ENCODE data around the gene HS3ST5.
"Not testable (repeated sequence)": the region's sequence is repeated elsewhere in the genome, so short reads cannot be mapped to it uniquely, and the experiment has no call there.

Gene HS3ST5

DNA sequence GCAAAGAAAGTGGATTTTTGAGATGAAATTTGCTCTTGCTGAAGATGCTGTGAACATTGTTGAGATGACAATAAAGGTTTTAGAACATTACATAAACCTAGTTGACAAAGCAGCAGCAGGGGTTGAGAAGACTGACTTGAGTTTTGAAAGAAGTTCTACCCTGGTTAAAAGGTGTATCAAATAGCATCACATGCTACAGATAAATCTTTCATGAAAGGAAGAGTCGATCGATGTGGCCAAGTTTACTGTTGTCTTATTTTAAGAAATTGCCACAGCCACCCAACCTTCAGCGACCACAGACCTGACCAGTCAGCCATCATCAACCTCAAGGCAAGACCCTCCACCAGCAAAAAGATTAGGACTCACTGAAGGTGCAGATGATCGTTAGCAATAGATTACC is 155.3 kb downstream of the HS3ST5 start:
- DNase-seq = no peak

DNA sequence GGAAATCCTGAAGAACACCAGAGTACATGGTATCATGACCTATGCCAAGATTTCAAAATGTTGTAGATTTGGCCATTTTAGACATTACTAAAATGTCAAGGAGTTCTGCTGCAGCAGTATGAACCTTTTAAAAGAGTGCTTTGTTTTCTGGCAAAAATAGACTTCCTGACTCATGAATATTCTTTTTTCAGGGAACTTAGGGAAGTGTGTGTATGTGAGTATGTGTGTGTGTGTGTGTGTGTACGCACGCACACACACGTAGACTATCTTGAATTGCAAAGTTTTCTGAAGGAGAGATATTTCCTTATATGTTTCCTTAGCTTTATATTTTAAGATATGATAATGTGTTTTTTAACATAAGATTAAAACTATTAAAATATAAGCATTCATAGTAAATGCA is 161.2 kb downstream of the HS3ST5 start:
- DNase-seq = no peak

- DNase-seq = no peak
These were observed 163.4 kb downstream of the HS3ST5 start for GRCh38 chr6:114179411-114179810.

- no peak for DNase-seq
These were observed 166.1 kb downstream of the HS3ST5 start for GRCh38 chr6:114176726-114177125.

DNA sequence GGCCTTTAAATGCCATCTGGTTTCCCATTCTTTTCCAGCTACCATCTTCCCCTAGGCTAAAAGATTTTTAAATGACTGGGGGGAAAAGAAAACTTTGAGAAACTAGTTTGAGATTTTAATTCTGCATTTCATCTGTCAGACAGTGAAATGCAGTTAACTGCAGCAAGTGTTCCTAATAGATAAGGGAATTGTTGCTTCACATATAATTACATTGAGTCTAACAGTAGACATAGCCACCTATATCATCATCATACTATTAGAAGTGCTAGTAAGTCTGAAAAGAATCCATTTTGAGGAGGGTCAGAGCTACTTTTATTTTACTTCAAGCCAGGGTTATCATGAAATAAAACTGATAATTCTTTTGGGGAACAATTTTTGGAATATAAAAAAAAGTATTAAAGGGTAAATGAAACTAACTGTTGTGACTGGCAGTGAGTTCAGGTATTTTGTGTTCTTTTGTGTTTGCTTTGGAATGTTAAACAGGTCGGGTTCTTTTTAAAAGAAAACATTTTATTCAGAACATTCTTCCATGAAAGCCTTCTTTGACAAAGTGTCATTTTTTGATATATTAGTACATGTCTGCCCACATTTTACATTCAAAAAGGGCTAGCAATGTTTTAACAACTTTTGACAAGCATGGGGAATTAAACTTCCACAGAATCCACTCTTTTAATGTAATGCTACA is 170.1 kb downstream of the HS3ST5 start:
- no peak for DNase-seq

DNA sequence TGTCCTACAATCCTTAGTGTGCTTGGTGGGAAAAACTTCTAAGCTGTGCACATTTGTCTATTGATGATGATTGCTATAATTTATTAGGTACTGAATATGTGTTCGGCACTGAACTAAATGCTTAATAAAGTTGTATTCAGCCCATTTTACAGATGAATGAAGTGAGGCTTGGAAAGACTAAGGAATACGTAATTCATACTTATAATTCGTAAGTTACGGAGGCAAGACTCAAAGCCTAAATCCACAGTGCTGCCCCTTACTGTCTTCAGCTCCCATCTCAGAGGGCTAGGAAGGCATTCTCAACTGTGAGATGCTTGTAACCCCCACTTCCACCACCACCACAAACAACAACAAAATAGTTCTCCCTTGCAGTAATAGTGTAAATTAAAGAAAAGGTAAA is 171.3 kb downstream of the HS3ST5 start:
- no peak for DNase-seq

- no peak for DNase-seq
These were observed 171.8 kb downstream of the HS3ST5 start for GRCh38 chr6:114170958-114171387.

DNA sequence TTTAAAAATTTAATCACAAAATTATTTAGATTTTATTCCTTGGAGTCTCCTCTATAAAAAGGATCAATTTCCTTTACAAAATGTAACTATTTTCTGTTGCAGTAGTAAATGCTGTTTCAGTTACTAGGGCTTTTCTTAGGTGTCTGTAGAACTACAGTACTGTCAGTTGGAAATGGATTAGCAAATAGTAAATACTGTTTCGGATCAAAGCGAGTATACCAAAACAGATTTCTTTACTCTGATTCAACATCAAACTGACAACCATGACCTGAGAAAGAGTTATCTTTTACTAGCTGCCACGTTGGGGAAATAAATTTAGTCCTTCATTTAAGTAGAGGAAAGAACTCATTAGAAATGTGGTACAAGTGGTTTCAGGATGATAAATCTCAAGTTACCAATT is 172.5 kb downstream of the HS3ST5 start:
- DNase-seq = no peak

DNA sequence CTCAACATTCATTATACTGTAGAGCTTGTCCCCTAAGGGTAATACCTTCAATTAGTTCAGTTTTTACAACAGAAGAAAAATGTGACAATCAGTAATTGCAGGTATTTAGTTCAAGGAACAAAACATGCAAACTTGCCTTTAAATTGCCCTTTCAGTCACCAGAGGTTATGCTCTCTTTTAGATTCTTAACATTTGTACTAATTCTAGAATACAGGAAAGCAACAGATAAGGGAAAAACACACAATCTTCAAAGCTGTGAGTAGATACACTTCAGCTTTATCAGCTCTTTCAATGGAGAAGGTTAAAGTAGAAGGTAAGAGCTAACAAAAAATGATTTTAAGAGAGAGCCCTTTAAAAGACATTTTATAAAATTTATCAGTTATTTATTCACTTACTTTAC is 173.1 kb downstream of the HS3ST5 start:
- no peak for DNase-seq

DNA sequence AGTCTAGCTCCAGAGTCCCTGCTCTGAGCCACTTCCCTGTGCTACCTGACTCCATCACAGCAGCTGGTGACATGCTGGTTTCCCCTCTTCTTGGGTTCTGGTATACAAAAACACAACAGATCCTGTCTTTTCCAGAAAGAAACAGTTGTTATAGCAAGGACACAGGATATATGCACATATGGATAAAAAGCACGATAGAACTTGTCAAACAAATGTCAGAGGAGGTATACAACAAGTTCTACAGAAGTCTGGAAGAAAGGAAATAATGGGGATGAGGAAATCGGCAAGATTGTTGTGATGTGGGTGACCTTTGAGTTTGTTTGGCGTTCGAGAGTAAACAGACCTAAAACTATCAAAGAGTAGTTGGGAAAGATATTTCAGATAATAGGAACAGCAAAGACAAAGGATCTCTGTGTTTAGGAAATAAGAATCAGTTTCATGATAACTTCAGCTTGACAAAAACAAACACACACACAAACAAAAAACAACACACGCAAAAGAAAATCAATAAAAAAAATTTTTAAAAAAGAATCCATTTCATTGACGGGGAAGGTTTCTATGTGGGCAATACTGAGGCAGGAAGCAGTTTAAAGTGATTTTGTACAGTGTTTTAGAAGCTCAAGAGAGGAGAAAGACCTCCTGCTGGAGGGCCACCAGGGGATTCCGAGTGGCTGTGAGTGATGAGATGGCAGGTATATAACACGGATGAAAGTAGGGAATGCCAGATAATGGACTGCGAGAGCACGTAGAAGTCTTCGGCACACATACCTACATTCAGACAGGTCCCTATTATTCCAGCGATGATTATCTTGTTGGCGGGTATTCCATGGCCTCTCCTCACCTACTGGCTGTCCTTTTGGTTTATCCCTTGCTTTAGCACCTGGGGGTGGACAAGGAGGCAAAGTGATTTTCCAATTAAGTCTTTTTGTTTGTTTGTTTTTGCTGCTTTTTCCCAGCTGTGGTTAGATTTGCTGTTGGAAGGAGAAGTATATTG is 174.9 kb downstream of the HS3ST5 start:
- DNase-seq = no peak

DNA sequence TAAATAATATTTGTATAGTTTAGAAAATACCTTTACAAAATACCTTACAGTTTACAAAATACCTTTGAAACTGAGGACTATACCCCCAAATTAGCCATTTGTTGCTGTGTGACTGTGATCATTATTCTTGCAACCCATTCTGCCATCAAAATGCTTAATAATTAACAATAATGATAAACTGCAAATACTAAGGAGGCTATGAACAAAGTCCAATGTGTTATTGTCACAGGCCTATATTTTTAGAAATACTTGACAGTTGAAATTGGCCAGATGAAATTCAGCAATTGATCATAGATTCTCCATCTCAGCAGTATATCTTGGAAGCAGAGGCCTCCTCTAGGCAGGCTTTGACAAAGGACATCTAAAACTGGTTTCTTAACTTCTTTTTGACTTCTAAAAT is 178.6 kb downstream of the HS3ST5 start:
- DNase-seq = no peak

GRCh38 chr6:114162691-114163347 is 180.0 kb downstream of the HS3ST5 start:
- no peak for DNase-seq

- no peak for DNase-seq
These were observed 181.9 kb downstream of the HS3ST5 start for GRCh38 chr6:114160881-114161280.

DNA sequence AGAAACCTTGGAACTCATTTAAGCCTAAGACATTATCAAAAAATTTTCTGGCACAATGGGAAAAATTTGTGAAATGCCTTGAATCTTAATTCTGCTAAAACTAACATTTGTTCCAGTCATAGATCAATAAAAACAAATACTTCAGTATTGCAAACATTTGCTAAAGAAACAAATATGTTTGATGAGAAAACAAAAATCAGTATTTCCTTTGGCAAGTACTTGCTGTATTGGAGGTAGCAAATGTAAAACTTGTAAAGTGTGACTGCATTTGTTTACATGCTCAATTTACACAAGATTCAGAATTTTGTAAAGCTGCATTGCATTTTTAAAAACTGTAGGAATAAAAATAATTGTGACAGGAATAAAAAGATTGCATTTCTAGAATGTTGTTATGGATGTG is 183.1 kb downstream of the HS3ST5 start:
- DNase-seq = no peak

DNA sequence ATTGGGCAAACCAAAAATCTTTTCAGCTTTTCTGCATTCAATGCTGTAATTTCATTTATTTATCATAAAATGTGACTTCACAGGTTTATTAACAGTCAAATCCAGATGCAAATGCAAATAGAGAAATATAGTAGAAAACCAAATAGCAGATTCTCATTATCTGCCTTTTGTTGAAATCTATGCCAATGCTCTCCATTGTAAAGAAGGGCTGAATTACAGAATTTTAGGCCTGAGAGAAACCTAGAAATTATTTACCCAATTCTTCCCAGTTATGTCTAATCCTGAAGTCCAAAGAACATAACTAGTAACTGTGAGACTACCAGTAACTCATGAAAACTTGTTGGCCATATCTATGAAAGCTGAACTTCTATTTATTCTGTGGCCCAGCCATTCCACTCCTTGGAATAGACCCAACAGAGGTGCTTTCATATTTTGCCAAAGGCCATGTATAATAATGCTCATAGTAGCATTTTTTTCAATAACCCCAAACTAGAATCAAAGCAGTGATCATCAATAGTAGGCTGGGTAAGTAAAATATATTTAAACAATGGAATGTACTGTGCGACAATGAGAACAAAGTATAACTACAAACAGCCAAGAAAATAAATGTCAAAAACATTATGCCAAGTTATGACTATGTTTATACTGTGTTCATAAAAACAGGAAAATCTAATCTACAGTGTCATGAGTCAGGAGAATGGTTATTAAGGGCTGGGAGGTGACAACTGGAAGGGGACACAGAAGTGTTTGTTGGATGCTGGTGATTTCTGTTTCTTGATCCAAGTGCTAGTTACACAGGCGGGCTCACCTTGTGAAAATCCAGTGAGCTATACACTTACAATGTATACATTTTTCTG is 183.8 kb downstream of the HS3ST5 start:
- no peak for DNase-seq

DNA sequence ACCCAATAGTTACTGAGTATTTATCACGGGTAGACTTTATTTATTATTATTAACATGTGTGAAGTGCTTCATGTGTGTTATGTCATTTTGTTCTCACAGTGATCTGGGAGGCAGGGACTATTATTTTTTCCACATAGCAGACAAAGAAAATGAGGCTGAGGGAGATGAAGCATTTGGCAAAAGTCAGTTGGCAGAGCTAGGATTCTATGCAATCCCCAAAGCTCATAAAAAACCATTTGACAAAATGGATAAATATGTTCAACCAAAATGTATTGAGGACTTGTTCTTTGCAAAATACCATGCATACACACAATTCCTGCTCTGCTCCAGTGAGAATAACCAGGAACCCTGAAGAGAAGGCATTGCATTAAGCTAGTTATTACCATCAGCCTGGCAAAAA is 184.4 kb downstream of the HS3ST5 start:
- no peak for DNase-seq

DNA sequence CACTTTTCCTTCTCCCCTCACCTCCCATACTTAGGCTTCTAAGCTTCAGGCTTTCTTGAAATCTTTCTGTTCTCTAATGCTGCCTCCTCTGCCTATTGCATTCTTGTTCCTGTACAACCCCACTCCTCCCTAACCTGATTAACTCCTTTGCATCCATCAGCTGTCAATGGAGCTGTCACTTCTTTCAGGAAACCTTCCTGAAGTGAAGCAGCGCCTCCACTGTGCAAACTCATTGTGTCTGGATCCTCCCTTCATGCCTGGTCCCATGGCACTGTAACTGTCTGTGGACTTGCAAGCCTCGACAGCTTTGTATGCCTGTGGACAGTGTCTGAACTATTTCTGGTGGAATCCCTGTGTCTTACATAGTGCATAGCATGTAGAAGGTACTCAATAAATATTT is 185.0 kb downstream of the HS3ST5 start:
- no peak for DNase-seq

- no peak for DNase-seq
These were observed 187.1 kb downstream of the HS3ST5 start for GRCh38 chr6:114155763-114156162.

DNA sequence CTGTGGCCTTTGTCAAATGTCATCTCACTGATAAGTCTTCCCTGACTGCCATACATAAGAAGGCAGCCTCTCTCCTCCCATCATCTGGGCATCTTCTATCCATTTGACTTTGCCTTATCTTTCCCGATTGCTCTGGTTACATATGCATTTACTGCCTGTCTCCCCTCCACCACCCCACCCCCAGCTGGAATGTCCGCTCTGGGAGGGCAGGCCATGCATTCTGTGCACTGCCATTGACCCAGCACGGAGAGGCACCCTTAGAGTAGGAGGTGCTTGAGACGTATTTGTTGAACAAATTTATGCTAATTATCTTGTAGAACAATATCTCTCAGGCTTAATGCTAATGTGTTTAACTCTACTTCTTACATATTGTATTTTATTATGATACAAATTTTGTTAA is 188.0 kb downstream of the HS3ST5 start:
- no peak for DNase-seq

DNA sequence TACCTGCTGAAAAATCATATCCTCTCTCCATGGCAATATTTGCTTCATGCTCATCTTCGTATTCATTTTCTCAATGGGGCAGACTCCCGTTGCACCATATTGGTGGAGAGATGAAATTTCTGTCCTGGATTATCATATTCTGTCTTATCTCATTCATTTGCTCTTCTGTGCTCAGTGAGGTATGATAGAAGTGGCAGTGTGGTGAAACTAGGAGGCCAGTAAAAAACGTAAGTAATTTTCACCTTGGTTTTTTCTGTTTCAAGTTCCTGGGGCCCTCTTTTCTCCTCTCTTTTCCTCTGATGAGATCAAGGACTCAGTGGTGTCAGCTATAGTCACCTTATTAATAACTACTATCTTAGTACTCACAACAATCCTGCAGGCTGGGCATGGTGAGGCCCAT is 189.4 kb downstream of the HS3ST5 start:
- DNase-seq = no peak

DNA sequence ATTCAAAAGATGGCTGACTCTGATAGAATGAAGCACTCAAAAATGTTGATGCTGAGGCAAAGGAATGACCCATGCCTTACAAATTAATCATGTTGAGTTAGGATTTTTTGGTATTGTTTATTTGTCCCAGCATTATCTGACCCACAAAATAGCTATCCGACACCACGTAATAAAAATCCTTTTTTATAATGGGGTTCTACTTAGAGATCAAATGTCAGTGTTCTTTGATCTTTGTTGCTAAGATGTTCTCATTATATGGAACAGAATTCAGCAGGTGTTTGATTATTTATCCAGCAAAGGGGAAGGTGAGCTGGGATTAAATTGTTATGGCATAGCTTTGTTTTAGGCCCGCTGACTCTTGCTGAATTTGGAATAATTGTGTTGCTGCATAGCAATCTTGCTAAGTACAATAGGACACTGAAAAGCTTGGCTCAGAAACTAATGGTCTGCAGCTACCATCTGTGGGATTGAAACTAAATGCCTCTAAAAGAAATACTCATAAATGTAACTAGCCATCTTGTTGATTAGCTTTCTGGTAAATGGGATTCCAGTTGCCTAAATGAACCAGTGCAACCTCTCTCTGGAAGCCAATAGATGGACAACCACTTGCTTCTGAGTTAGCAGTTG is 191.6 kb downstream of the HS3ST5 start:
- no peak for DNase-seq

- DNase-seq = not testable (repeated sequence)
These were observed 193.6 kb downstream of the HS3ST5 start for GRCh38 chr6:114149182-114149581.
